Upper lobe of left lung (tissue), 6 donors: ENCODE measurements around the gene CMIP. TPM values are rescaled to one million over a fixed set of nuclear protein-coding genes. Genes with fewer than 3 reads are reported as not detected.

Experiments
- ATAC-seq, 2 donors: fragments of 200-7000 bp; cut with Tn5 transposase; one replicate each; pipeline ENCODE4 v1.9.1; 2022; ENCODE audit warnings: mild to moderate bottlenecking in 2 of 2, moderate library complexity in 2 of 2; ENCODE audit not compliant: low FRiP score in 2 of 2
- DNase-seq, 2 donors: peaks; one replicate each; pipeline ENCODE4 v3.0.0-alpha.2; 2019 to 2020
- H3K27ac ChIP-seq, 4 donors: fragments of 200-600 bp; sonication (generic); one replicate each; pipeline ENCODE4 v1.5.1; 2016 to 2019
- H3K27me3 ChIP-seq, 4 donors: fragments of 200-600 bp; sonication (generic); one replicate each; pipeline ENCODE4 v1.5.1; 2017 to 2019
- H3K36me3 ChIP-seq, 4 donors: fragments of 200-600 bp; sonication (generic); one replicate each; pipeline ENCODE4 v1.5.1; 2016 to 2019
- H3K4me1 ChIP-seq, 4 donors: fragments of 200-600 bp; sonication (generic); one replicate each; pipeline ENCODE4 v1.5.1; 2018 to 2019
- H3K4me3 ChIP-seq, 4 donors: fragments of 200-600 bp; sonication (generic); one replicate each; pipeline ENCODE4 v1.5.1; 2017 to 2019; ENCODE audit warnings: mild to moderate bottlenecking in 2 of 4, moderate library complexity in 1 of 4
- H3K9me3 ChIP-seq, 4 donors: fragments of 200-600 bp; sonication (generic); one replicate each; pipeline ENCODE4 v1.5.1; 2018 to 2019
- CTCF ChIP-seq, 6 experiments: fragments of 450-650 bp in 4 of 6; fragments of 200-600 bp in 2 of 6; sonication (generic) in 2 of 6; IDR thresholded peaks; one replicate each; pipeline ENCODE4 v1.5.1; 2016 to 2019; ENCODE audit warnings: antibody characterized with exemption in 6 of 6
- EP300 ChIP-seq, 4 donors: sonication (generic); formaldehyde crosslinking; IDR thresholded peaks; one replicate each; pipeline ENCODE4 v1.5.1; 2017; ENCODE audit warnings: antibody characterized with exemption in 4 of 4, control low read depth in 2 of 4
- POLR2A ChIP-seq, 4 donors: fragments of 450-650 bp; IDR thresholded peaks; one replicate each; pipeline ENCODE4 v1.5.1; 2016 to 2017; ENCODE audit warnings: antibody characterized with exemption in 4 of 4, mild to moderate bottlenecking in 2 of 4
- POLR2AphosphoS5 ChIP-seq, 2 donors: sonication (generic); formaldehyde crosslinking; IDR thresholded peaks; one replicate each; pipeline ENCODE4 v1.5.1; 2017; ENCODE audit warnings: antibody characterized with exemption in 2 of 2
- WGBS, 2 donors: methylation state at CpG; one replicate each; pipeline ENCODE4 v1.1.5; 2017 to 2018; 5-methylcytosine and 5-hydroxymethylcytosine counted together
- total RNA-seq, 6 donors: library from RNA; depleted of rRNA in 4 of 6; stranded (reverse); fragments of >200 nt in 4 of 6; gene quantifications; one replicate each; pipeline versions ENCODE4 v1.1.0 to v1.2.1, GENCODE V29; 2016 to 2021
- donor health status: DM: no; HTN: no; CAD: no; lungs with moderate emphysema.
- donor health status: DM: no; HTN: yes; CAD: no; lungs with severe emphysema.

Gene CMIP
- total RNA-seq, 6 donors from 2014 or later: 48.3 to 109 (median 67.6) TPM

- H3K36me3 ChIP-seq: peaks cover 0 to 36% (median 34%) of the 10 kb centered on the region in 4 donors
- no peak overlapping the region for H3K4me3 ChIP-seq
- H3K27ac ChIP-seq: peak overlapping the region in 1 of 4 donors; percentile 31
- ATAC-seq (peak; percentile 41 to 46), DNase-seq (no peak)
- TF ChIP-seq CTCF (IDR thresholded peaks at IDR 0.05) (no peak), POLR2AphosphoS5 (IDR thresholded peaks at IDR 0.05) (peak; percentile 45 to 69), POLR2A (IDR thresholded peaks at IDR 0.05) (no peak), EP300 (IDR thresholded peaks at IDR 0.05) (peak in 1 of 4 donors; percentile 34)
- H3K4me1 ChIP-seq: peaks cover 0 to 9% (median 2%) of the 10 kb centered on the region in 4 donors
- H3K9me3 ChIP-seq: no peaks in the 10 kb centered on the region
- H3K27me3 ChIP-seq: no peaks in the 10 kb centered on the region
- WGBS, 2 donors: 60 to 64% methylated on average over 21 of the region's 21 CpGs
These were observed 267.2 kb downstream of the CMIP start for GRCh38 chr16:81711657-81712319.

- no peak for TF ChIP-seq POLR2AphosphoS5 (IDR thresholded peaks at IDR 0.05)
- no peak for TF ChIP-seq POLR2A (IDR thresholded peaks at IDR 0.05)
- no peak for TF ChIP-seq CTCF (IDR thresholded peaks at IDR 0.05)
- TF ChIP-seq EP300 (IDR thresholded peaks at IDR 0.05): no peak
- H3K4me3 ChIP-seq: no peak overlapping the region
- no peak for DNase-seq
- no peaks in the 10 kb centered on the region for H3K27me3 ChIP-seq
- H3K9me3 ChIP-seq: no peaks in the 10 kb centered on the region
- ATAC-seq: no peak
- whole genome bisulfite sequencing, 2 donors: 79 to 88% methylated on average over 7 of the region's 7 CpGs
- H3K27ac ChIP-seq: no peak overlapping the region
- peaks cover 0 to 9% (median 2%) of the 10 kb centered on the region in 4 donors for H3K4me1 ChIP-seq
- H3K36me3 ChIP-seq: peaks cover 0 to 27% (median 25%) of the 10 kb centered on the region in 4 donors
These were observed 268.1 kb downstream of the CMIP start for GRCh38 chr16:81712681-81713080.

GRCh38 chr16:81713295-81713772 is 268.7 kb downstream of the CMIP start:
- TF ChIP-seq POLR2A (IDR thresholded peaks at IDR 0.05) (no peak), CTCF (IDR thresholded peaks at IDR 0.05) (no peak), POLR2AphosphoS5 (IDR thresholded peaks at IDR 0.05) (no peak), EP300 (IDR thresholded peaks at IDR 0.05) (no peak)
- peaks cover 0 to 20% (median 18%) of the 10 kb centered on the region in 4 donors for H3K36me3 ChIP-seq
- DNase-seq (peak in 1 of 2 donors; percentile 56), ATAC-seq (no peak)
- no peaks in the 10 kb centered on the region for H3K9me3 ChIP-seq
- WGBS, 2 donors: 89 to 90% methylated on average over 10 to 16 of the region's 16 CpGs
- H3K27me3 ChIP-seq: no peaks in the 10 kb centered on the region
- H3K27ac ChIP-seq: no peak overlapping the region
- no peak overlapping the region for H3K4me3 ChIP-seq
- peaks cover 0 to 10% (median 7%) of the 10 kb centered on the region in 4 donors for H3K4me1 ChIP-seq

GRCh38 chr16:81713796-81714195 is 269.2 kb downstream of the CMIP start:
- H3K27ac ChIP-seq: no peak overlapping the region
- no peaks in the 10 kb centered on the region for H3K9me3 ChIP-seq
- peaks cover 0 to 16% (median 14%) of the 10 kb centered on the region in 4 donors for H3K36me3 ChIP-seq
- peaks cover 0 to 12% (median 5%) of the 10 kb centered on the region in 4 donors for H3K4me1 ChIP-seq
- DNase-seq (no peak), ATAC-seq (no peak)
- H3K27me3 ChIP-seq: no peaks in the 10 kb centered on the region
- H3K4me3 ChIP-seq: no peak overlapping the region
- WGBS, 2 donors: 92 to 96% methylated on average over 11 of the region's 11 CpGs
- TF ChIP-seq CTCF (IDR thresholded peaks at IDR 0.05): no peak
- TF ChIP-seq POLR2A (IDR thresholded peaks at IDR 0.05): no peak
- TF ChIP-seq POLR2AphosphoS5 (IDR thresholded peaks at IDR 0.05): no peak
- no peak for TF ChIP-seq EP300 (IDR thresholded peaks at IDR 0.05)
